ENCODE data around the gene FAAP20. TPM values are rescaled to one million over a fixed set of nuclear protein-coding genes. Genes with fewer than 3 reads are reported as not detected.

FAAP20 gene
- total and polyA plus RNA-seq, 2 donors (not counting 1 experiment from before 2014, with no cell fraction given): 31.2 to 68.1 TPM

GRCh38 chr1:2141025-2141424, 53.5 kb downstream of the FAAP20 start:
- ATAC-seq (ENCODE audit: low read depth) (no peak), DNase-seq (no peak)
- Mint-ChIP-seq H3K4me3 (no peak overlapping the region), H3K4me1 (peaks cover 6% of the 10 kb centered on the region), H3K9me3 (ENCODE audit: insufficient read depth) (no peaks in the 10 kb centered on the region), H3K27me3 (no peaks in the 10 kb centered on the region), H3K27ac (no peak overlapping the region)
- intact Hi-C loops (cut with micrococcal nuclease): no loop called here
- Histone ChIP-seq H3K9me3 (ENCODE audit: control extremely low read depth in 1 of 3, control insufficient read depth in 2 of 3, insufficient read depth in 1 of 3, low read length in 2 of 3) (no peaks in the 10 kb centered on the region), H3K27ac (ENCODE audit: low read length in 2 of 2) (no peak overlapping the region), H3K4me2 (replicated peaks; ENCODE audit: low read depth, low read length, poor library complexity, severe bottlenecking) (no peak overlapping the region), H2AFZ (ENCODE audit: insufficient read depth, low read depth, low read length, poor library complexity, severe bottlenecking) (no peak overlapping the region), H3K27me3 (replicated peaks in 1 of 4; ENCODE audit: control extremely low read depth in 1 of 4, control insufficient read depth in 3 of 4, insufficient read depth in 4 of 4, low read length in 3 of 4) (no peaks in the 10 kb centered on the region), H3K79me2 (ENCODE audit: control insufficient read depth, insufficient read depth, low read length) (no peaks in the 10 kb centered on the region), H4K20me1 (ENCODE audit: control insufficient read depth, insufficient read depth, low read length, poor library complexity, severe bottlenecking) (peaks cover 6% of the 10 kb centered on the region), H3K4me3 (ENCODE audit: control extremely low read depth in 1 of 5, extremely low read depth in 1 of 5, insufficient read depth in 1 of 5, low read depth in 2 of 5, low read length in 4 of 5) (no peak overlapping the region), H3K4me1 (ENCODE audit: control insufficient read depth in 2 of 2, insufficient read depth in 2 of 2, low read length in 2 of 2) (peaks cover 0 to 4% of the 10 kb centered on the region in 2 donors), H3K36me3 (replicated peaks in 1 of 2; ENCODE audit: control extremely low read depth in 1 of 2, control insufficient read depth in 1 of 2, extremely low read depth in 1 of 2, insufficient read depth in 2 of 2, low read length in 1 of 2) (peaks cover 0 to 2% of the 10 kb centered on the region in 2 experiments), H3K9ac (ENCODE audit: low read length) (no peak overlapping the region)
- CTCF ChIA-PET: interaction anchor here (0.7 to 4.6 kb wide), 12 partner anchors 12 to 1509 kb away, joined by 3 to 51 read pairs (median 11); partner anchors contain the start of gene WRAP73
- WGBS (ENCODE audit: insufficient coverage): 100% methylated on average over 1 of the region's 4 CpGs
- POLR2A ChIA-PET: no interaction called here
- no peak for TF ChIP-seq EZH2 (IDR thresholded peaks at IDR 0.05; ENCODE audit: borderline replicate concordance, insufficient read depth, low read depth, low read length, poor library complexity, severe bottlenecking)

Other genes with a start within 250 kb of the FAAP20 start
- gene CFAP74, start 191.0 kb downstream of the FAAP20 start, total RNA-seq: not detected in 2 replicates
- not detected in 2 replicates for gene CFAP74, start 191.0 kb downstream of the FAAP20 start, polyA plus RNA-seq
- gene GABRD, start 175.4 kb downstream of the FAAP20 start, total RNA-seq: not detected in 2 replicates
- gene GABRD, start 175.4 kb downstream of the FAAP20 start, polyA plus RNA-seq: not detected in 2 replicates
- 53.2 and 54.4 TPM in 2 replicates for gene PRKCZ, start 144.4 kb downstream of the FAAP20 start, total RNA-seq
- 17.9 and 19.7 TPM in 2 replicates for gene PRKCZ, start 144.4 kb downstream of the FAAP20 start, polyA plus RNA-seq
- gene SKI, start 33.5 kb upstream of the FAAP20 start, total RNA-seq: 74.9 and 75.3 TPM in 2 replicates
- 14.9 and 25.3 TPM in 2 replicates for gene SKI, start 33.5 kb upstream of the FAAP20 start, polyA plus RNA-seq
- gene MORN1, start 196.8 kb upstream of the FAAP20 start, total RNA-seq: 30.4 and 32.6 TPM in 2 replicates
- 9.8 and 10.2 TPM in 2 replicates for gene MORN1, start 196.8 kb upstream of the FAAP20 start, polyA plus RNA-seq
- 117 and 118 TPM in 2 replicates for gene RER1, start 197.1 kb upstream of the FAAP20 start, total RNA-seq
- gene RER1, start 197.1 kb upstream of the FAAP20 start, polyA plus RNA-seq: 78.5 and 90.0 TPM in 2 replicates
- 16.5 and 18.4 TPM in 2 replicates for gene PEX10, start 217.8 kb upstream of the FAAP20 start, total RNA-seq
- gene PEX10, start 217.8 kb upstream of the FAAP20 start, polyA plus RNA-seq: 11.0 and 13.5 TPM in 2 replicates

Data from B cell (primary cell).